ENCODE results near the gene NFIB. TPM values are rescaled to one million over a fixed set of nuclear protein-coding genes. Genes with fewer than 3 reads are reported as not detected.

NFIB gene
- polyA plus RNA-seq, 1 donor (not counting 4 experiments of a cell fraction or from before 2014, with no cell fraction given) = 8.9 TPM

DNA sequence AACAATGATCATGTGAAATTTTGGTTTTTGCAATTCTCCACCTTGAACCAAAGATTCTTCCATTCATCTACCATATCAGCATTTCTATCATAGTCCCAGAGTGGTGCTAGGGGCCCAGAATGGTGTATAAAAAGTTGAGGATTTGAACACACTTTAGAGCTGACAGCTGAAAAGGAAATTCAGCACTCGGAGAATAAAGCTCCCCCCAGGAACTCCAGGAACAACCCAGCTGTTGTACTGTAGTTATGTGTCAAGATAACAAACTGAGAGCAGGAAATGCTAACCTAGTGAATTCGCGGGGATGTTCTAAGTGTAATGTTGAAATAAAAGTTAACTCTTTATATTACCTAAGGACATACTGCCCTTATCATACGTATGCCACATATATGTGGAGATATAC, 216.7 kb downstream of the NFIB start:
- Histone ChIP-seq H3K4me1 (ENCODE audit: control insufficient read depth, extremely low read depth, insufficient read depth, low read length) (peaks cover 15% of the 10 kb centered on the region), H3K9me3 (ENCODE audit: control insufficient read depth, low read depth, low read length) (no peaks in the 10 kb centered on the region), H3K79me2 (ENCODE audit: control insufficient read depth, insufficient read depth, low read length) (no peaks in the 10 kb centered on the region), H2AFZ (ENCODE audit: control insufficient read depth, low read length) (no peak overlapping the region), H3K27ac (ENCODE audit: control insufficient read depth, insufficient read depth, low read length) (no peak overlapping the region), H3K4me3 (ENCODE audit: control insufficient read depth in 2 of 3, extremely low read depth in 1 of 3, insufficient read depth in 2 of 3, low read depth in 1 of 3, low read length in 3 of 3) (no peak overlapping the region), H4K20me1 (ENCODE audit: control insufficient read depth, extremely low read depth, insufficient read depth, low read length) (no peaks in the 10 kb centered on the region), H3K36me3 (ENCODE audit: control insufficient read depth in 2 of 2, extremely low read depth in 1 of 2, insufficient read depth in 2 of 2, low read length in 2 of 2) (peaks cover 0 to 4% of the 10 kb centered on the region in 2 experiments), H3K27me3 (ENCODE audit: control insufficient read depth, extremely low read depth, insufficient read depth, low read length) (no peaks in the 10 kb centered on the region), H3K4me2 (ENCODE audit: control insufficient read depth, extremely low read depth, insufficient read depth, low read depth, low read length) (peak overlapping the region; percentile 88), H3K9me1 (ENCODE audit: control insufficient read depth, extremely low read depth, insufficient read depth, low read length) (no peaks in the 10 kb centered on the region), H3K9ac (ENCODE audit: control insufficient read depth, extremely low read depth, insufficient read depth, low read length) (no peak overlapping the region)
- DNase-seq (ENCODE audit: low read depth, low spot score) (no peak), FAIRE-seq (peak; percentile 87)
- TF ChIP-seq CTCF (optimal IDR thresholded peaks at IDR 0.05 in 1 of 3, IDR thresholded peaks at IDR 0.05 in 1 of 3, conservative IDR thresholded peaks at IDR 0.05 in 1 of 3; ENCODE audit: extremely low read depth in 1 of 3, insufficient read depth in 2 of 3, low read length in 3 of 3) = no peak
- no peak for TF ChIP-seq EZH2 (IDR thresholded peaks at IDR 0.05; ENCODE audit: low read length)
- dilution Hi-C loops (cut with MboI; ENCODE audit: extremely low pct_ligation_motif_present, low sequenced_read_pairs) = no loop called here

DNA sequence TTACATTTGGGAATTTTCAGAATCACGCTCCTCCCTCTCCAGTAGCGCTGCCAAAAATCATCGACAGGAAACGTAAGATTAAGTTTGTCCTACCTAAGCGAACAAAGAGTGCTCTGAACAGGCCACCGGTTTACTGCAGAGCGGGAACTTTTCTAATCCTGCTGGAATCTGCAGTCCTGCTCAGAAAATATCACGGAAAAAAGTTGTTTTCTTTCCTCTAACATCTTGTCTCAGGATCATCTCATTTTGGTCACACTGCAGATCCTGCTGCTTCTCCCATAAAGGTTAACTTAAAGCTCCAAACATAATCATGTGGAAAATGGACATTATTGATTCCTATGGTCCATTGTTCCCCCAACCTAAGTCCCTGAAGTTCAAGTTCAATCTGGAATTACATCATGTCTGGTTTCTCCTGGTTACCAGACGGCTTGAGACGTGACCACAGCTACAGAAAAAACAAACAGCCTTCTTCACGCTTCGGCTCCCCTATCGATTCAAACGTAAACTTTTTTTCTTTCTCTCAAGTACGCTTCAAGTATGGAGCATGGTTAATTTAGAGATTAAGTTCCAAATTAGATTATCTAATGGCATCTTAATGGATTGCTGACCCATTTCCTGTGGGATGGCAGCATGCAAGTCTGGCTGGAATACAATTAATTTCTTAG, 217.6 kb downstream of the NFIB start:
- Histone ChIP-seq H3K9me1 (ENCODE audit: control insufficient read depth, extremely low read depth, insufficient read depth, low read length) (no peaks in the 10 kb centered on the region), H4K20me1 (ENCODE audit: control insufficient read depth, extremely low read depth, insufficient read depth, low read length) (no peaks in the 10 kb centered on the region), H3K4me2 (ENCODE audit: control insufficient read depth, extremely low read depth, insufficient read depth, low read depth, low read length) (peak overlapping the region; percentile 88), H3K4me1 (ENCODE audit: control insufficient read depth, extremely low read depth, insufficient read depth, low read length) (peaks cover 15% of the 10 kb centered on the region), H3K9me3 (ENCODE audit: control insufficient read depth, low read depth, low read length) (no peaks in the 10 kb centered on the region), H3K4me3 (ENCODE audit: control insufficient read depth in 2 of 3, extremely low read depth in 1 of 3, insufficient read depth in 2 of 3, low read depth in 1 of 3, low read length in 3 of 3) (peak overlapping the region in 2 of 3 experiments; percentile 1 to 47), H3K9ac (ENCODE audit: control insufficient read depth, extremely low read depth, insufficient read depth, low read length) (peak overlapping the region; percentile 48), H3K27me3 (ENCODE audit: control insufficient read depth, extremely low read depth, insufficient read depth, low read length) (no peaks in the 10 kb centered on the region), H3K27ac (ENCODE audit: control insufficient read depth, insufficient read depth, low read length) (peak overlapping the region; percentile 60), H3K36me3 (ENCODE audit: control insufficient read depth in 2 of 2, extremely low read depth in 1 of 2, insufficient read depth in 2 of 2, low read length in 2 of 2) (peaks cover 0 to 4% of the 10 kb centered on the region in 2 experiments), H2AFZ (ENCODE audit: control insufficient read depth, low read length) (peak overlapping the region; percentile 62), H3K79me2 (ENCODE audit: control insufficient read depth, insufficient read depth, low read length) (no peaks in the 10 kb centered on the region)
- FAIRE-seq (peak; percentile 75), DNase-seq (ENCODE audit: low read depth, low spot score) (no peak)
- TF ChIP-seq CTCF (optimal IDR thresholded peaks at IDR 0.05 in 1 of 3, IDR thresholded peaks at IDR 0.05 in 1 of 3, conservative IDR thresholded peaks at IDR 0.05 in 1 of 3; ENCODE audit: extremely low read depth in 1 of 3, insufficient read depth in 2 of 3, low read length in 3 of 3) (no peak), EZH2 (IDR thresholded peaks at IDR 0.05; ENCODE audit: low read length) (no peak)
- dilution Hi-C loops (cut with MboI; ENCODE audit: extremely low pct_ligation_motif_present, low sequenced_read_pairs) = no loop called here

All from keratinocyte (primary cell).